Breast epithelium (tissue), 3 donors: Measurements from ENCODE around the gene EFCAB8.

Experiments used
- POLR2A ChIP-seq: fragments of 450-650 bp; IDR thresholded peaks from one replicate; pipeline ENCODE4 v1.6.1; 2016; ENCODE audit warnings: antibody characterized with exemption, mild to moderate bottlenecking, moderate library complexity
- POLR2AphosphoS5 ChIP-seq, 3 donors: sonication (generic); formaldehyde crosslinking; IDR thresholded peaks; one replicate each; pipeline ENCODE4 v1.6.1; 2017; ENCODE audit warnings: antibody characterized with exemption in 3 of 3
- TF ChIP-seq, protein P1 (sequence below), 3 donors: fragments of 450-650 bp; IDR thresholded peaks; one replicate each; pipeline ENCODE4 v1.5.1; 2016 to 2017; ENCODE audit warnings: antibody characterized with exemption in 3 of 3, mild to moderate bottlenecking in 3 of 3, moderate library complexity in 3 of 3

DNA sequence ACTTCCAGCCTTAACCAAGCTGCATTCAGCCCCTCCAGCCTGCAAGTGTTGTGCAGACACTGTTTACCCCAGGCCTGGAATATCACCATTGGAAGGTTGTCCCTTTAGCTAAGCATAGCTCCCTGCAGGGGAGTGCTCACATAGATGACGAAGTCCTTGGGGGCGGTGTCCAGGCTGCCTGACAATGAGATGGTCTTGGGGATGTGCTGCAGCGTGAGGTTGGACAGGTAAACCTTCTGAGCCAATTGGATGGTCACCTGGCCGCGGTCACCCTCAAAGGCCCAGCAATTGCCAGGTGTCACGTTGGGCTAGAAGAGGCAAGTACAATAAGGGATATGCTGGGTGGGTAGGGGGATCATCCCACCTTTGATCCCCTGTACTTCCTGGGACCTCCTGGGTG lies 126.9 kb downstream of the EFCAB8 start:
- TF ChIP-seq, protein P1, sequence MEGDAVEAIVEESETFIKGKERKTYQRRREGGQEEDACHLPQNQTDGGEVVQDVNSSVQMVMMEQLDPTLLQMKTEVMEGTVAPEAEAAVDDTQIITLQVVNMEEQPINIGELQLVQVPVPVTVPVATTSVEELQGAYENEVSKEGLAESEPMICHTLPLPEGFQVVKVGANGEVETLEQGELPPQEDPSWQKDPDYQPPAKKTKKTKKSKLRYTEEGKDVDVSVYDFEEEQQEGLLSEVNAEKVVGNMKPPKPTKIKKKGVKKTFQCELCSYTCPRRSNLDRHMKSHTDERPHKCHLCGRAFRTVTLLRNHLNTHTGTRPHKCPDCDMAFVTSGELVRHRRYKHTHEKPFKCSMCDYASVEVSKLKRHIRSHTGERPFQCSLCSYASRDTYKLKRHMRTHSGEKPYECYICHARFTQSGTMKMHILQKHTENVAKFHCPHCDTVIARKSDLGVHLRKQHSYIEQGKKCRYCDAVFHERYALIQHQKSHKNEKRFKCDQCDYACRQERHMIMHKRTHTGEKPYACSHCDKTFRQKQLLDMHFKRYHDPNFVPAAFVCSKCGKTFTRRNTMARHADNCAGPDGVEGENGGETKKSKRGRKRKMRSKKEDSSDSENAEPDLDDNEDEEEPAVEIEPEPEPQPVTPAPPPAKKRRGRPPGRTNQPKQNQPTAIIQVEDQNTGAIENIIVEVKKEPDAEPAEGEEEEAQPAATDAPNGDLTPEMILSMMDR (IDR thresholded peaks at IDR 0.05): no peak
- TF ChIP-seq POLR2A (no peak), POLR2AphosphoS5 (IDR thresholded peaks at IDR 0.05) (no peak)
